PC-9 (cell line): ENCODE measurements around the gene CD44. TPM values are rescaled to one million over a fixed set of nuclear protein-coding genes. Genes with fewer than 3 reads are reported as not detected.

ENCODE experiments used
- BruUV-seq: library from RNA; stranded (reverse); fragments of 400-500 nt; replicated peaks from 2 replicates; lab custom pipeline; 2021; lab: Mats Ljungman, UMichigan
- CTCF ChIA-PET: fragments of 300-600 bp; sonication (Branson Sonifier 250); formaldehyde crosslinking; loops from one replicate; lab custom pipeline; 2022; ENCODE audit warnings: antibody characterized with exemption; lab: Charles Lee
- POLR2A ChIA-PET: fragments of 300-600 bp; sonication (Branson Sonifier 250); formaldehyde crosslinking; loops from one replicate; lab custom pipeline; 2022; ENCODE audit warnings: antibody characterized with exemption; ENCODE audit not compliant: unreplicated experiment; lab: Charles Lee
- DNase-seq, 2 experiments: peaks; one replicate each; pipeline versions ENCODE4 v3.0.0 to v3.0.0-alpha.2; 2015 to 2022; ENCODE audit warnings: mixed read lengths in 1 of 2
- H2AFZ ChIP-seq: fragments of 200-600 bp; sonication (generic); 2 replicates; pipeline ENCODE4 v1.8.1; 2017; ENCODE audit warnings: antibody characterized with exemption
- H3F3A ChIP-seq: fragments of 200-600 bp; sonication (generic); 2 replicates; pipeline ENCODE4 v1.8.1; 2017; ENCODE audit warnings: antibody characterized with exemption, mild to moderate bottlenecking, low read depth; ENCODE audit not compliant: insufficient read depth
- H3K27ac ChIP-seq: fragments of 200-600 bp; sonication (generic); 2 replicates; pipeline ENCODE4 v1.6.1; 2016; ENCODE audit warnings: mixed run types
- H3K27me3 ChIP-seq: fragments of 200-600 bp; sonication (generic); 2 replicates; pipeline ENCODE4 v1.6.1; 2016; ENCODE audit warnings: low read depth, mixed run types; ENCODE audit not compliant: insufficient read depth
- H3K36me3 ChIP-seq: fragments of 200-600 bp; sonication (generic); 2 replicates; pipeline ENCODE4 v1.6.1; 2016; ENCODE audit warnings: low read depth, mixed run types
- H3K4me1 ChIP-seq: fragments of 200-600 bp; sonication (generic); replicated peaks from 2 replicates; pipeline ENCODE4 v1.6.1; 2016; ENCODE audit warnings: mixed run types; ENCODE audit not compliant: insufficient read depth
- H3K4me2 ChIP-seq: fragments of 200-600 bp; sonication (generic); 2 replicates; pipeline ENCODE4 v1.6.1; 2017; ENCODE audit warnings: mixed run types
- H3K4me3 ChIP-seq: fragments of 200-600 bp; sonication (generic); 2 replicates; pipeline ENCODE4 v1.6.1; 2016; ENCODE audit warnings: mixed run types
- H3K79me2 ChIP-seq: fragments of 200-600 bp; sonication (generic); 2 replicates; pipeline ENCODE4 v1.6.1; 2017; ENCODE audit warnings: low read depth, mixed run types
- H3K9me2 ChIP-seq: fragments of 200-600 bp; sonication (generic); 2 replicates; pipeline ENCODE4 v1.8.1; 2017; ENCODE audit warnings: mild to moderate bottlenecking; ENCODE audit not compliant: insufficient read depth
- H3K9me3 ChIP-seq: fragments of 200-600 bp; sonication (generic); 2 replicates; pipeline ENCODE4 v1.8.1; 2016; ENCODE audit warnings: low read depth; ENCODE audit not compliant: insufficient read depth
- H4K20me1 ChIP-seq: fragments of 200-600 bp; sonication (generic); 2 replicates; pipeline ENCODE4 v1.8.1; 2017; ENCODE audit not compliant: insufficient read depth
- CTCF ChIP-seq: fragments of 200-600 bp; sonication (generic); conservative IDR thresholded peaks from 2 replicates; pipeline ENCODE4 v1.6.1; 2017; ENCODE audit warnings: mixed run types, antibody characterized with exemption, mild to moderate bottlenecking, moderate library complexity
- EZH2 ChIP-seq: fragments of 200-600 bp; sonication (generic); IDR thresholded peaks from 2 replicates; pipeline ENCODE4 v1.8.0; 2017; ENCODE audit warnings: antibody characterized with exemption, low read depth
- intact Hi-C: fragments of 100-400 bp; cut with micrococcal nuclease; formaldehyde crosslinking; loops from one replicate; pipeline ENCODE4 v1.10.0; 2022; ENCODE audit not compliant: unreplicated experiment
- total RNA-seq: library from RNA; stranded (reverse); gene quantifications from 2 replicates; pipeline ENCODE4 v1.2.3, GENCODE V29; 2021

Gene CD44
- total RNA-seq, 1 experiment from 2014 or later, result 775 TPM

- H4K20me1 ChIP-seq, result no peaks in the 10 kb centered on the region
- BruUV-seq, result no TSS peak
- CTCF ChIA-PET, result no interaction called here
- H3K4me3 ChIP-seq, result no peak overlapping the region
- H3K9me2 ChIP-seq, result no peaks in the 10 kb centered on the region; the same call in 1 of the 2 replicates
- no peak overlapping the region for H3K27ac ChIP-seq
- no peak for TF ChIP-seq EZH2
- no peak for TF ChIP-seq CTCF
- no peaks in the 10 kb centered on the region for H3K27me3 ChIP-seq
- H3F3A ChIP-seq, result no peaks in the 10 kb centered on the region
- no peak overlapping the region for H3K4me2 ChIP-seq
- no peak for DNase-seq
- no peaks in the 10 kb centered on the region for H3K36me3 ChIP-seq
- POLR2A ChIA-PET, result no interaction called here
- H2AFZ ChIP-seq, result no peak overlapping the region
- intact Hi-C loops, result no loop called here
- H3K9me3 ChIP-seq, result no peaks in the 10 kb centered on the region
- no peaks in the 10 kb centered on the region for H3K79me2 ChIP-seq
- 0 out of 2 replicates have a peak, but pooled peaks cover 8% of the 10 kb centered on the region for H3K4me1 ChIP-seq
Measured at GRCh38 chr11:35118906-35119305, 20.1 kb upstream of the CD44 start.

- TF ChIP-seq EZH2, result no peak
- TF ChIP-seq CTCF, result no peak
- Histone ChIP-seq H3K9me3 (no peaks in the 10 kb centered on the region), H4K20me1 (no peaks in the 10 kb centered on the region), H3K27me3 (no peaks in the 10 kb centered on the region), H3K27ac (no peak overlapping the region), H3K79me2 (no peaks in the 10 kb centered on the region), H3K36me3 (no peaks in the 10 kb centered on the region), H3K9me2 (no peaks in the 10 kb centered on the region; the same call in 1 of the 2 replicates), H3K4me1 (0 out of 2 replicates have a peak, but pooled peaks cover 2% of the 10 kb centered on the region), H3K4me3 (no peak overlapping the region), H2AFZ (no peak overlapping the region), H3K4me2 (no peak overlapping the region), H3F3A (no peaks in the 10 kb centered on the region)
- ChIA-PET POLR2A (no interaction called here), CTCF (no interaction called here)
- BruUV-seq, result no TSS peak
- no peak for DNase-seq
- intact Hi-C loops, result no loop called here
Measured at GRCh38 chr11:35121326-35121865, 17.6 kb upstream of the CD44 start.

GRCh38 chr11:35122308-35122707, 16.7 kb upstream of the CD44 start:
- CTCF ChIA-PET, result no interaction called here

More at GRCh38 chr11:35122308-35122707, 16.7 kb upstream of the CD44 start:
- Histone ChIP-seq H3F3A (no peaks in the 10 kb centered on the region), H3K9me3 (no peaks in the 10 kb centered on the region), H3K4me1 (no peaks in the 10 kb centered on the region), H3K36me3 (no peaks in the 10 kb centered on the region), H3K4me3 (no peak overlapping the region), H3K27me3 (no peaks in the 10 kb centered on the region), H2AFZ (no peak overlapping the region), H4K20me1 (no peaks in the 10 kb centered on the region), H3K9me2 (no peaks in the 10 kb centered on the region; the same call in 1 of the 2 replicates), H3K4me2 (no peak overlapping the region), H3K79me2 (no peaks in the 10 kb centered on the region), H3K27ac (no peak overlapping the region)
- TF ChIP-seq EZH2, result no peak
- no peak for TF ChIP-seq CTCF
- DNase-seq, result no peak
- no TSS peak for BruUV-seq
- intact Hi-C loops, result no loop called here
- POLR2A ChIA-PET, result no interaction called here
